MCF 10A (cell line): ENCODE measurements around the gene ATR. TPM values are rescaled to one million over a fixed set of nuclear protein-coding genes. Genes with fewer than 3 reads are reported as not detected.

Source experiments
- BruUV-seq: library from RNA; stranded (reverse); fragments of 400-500 nt; replicated peaks from 2 replicates; lab custom pipeline; 2021; lab: Mats Ljungman, UMichigan
- CTCF ChIA-PET: fragments of 300-600 bp; sonication (Branson Sonifier 250); formaldehyde crosslinking; extraction: SDS; loops from one replicate; lab custom pipeline; 2021; ENCODE audit warnings: antibody characterized with exemption, inconsistent platforms; lab: Yijun Ruan, JAX
- POLR2A ChIA-PET: fragments of 300-600, 350-650 bp; sonication (Branson Sonifier 250); formaldehyde crosslinking; extraction: SDS; loops from one replicate; lab custom pipeline; 2020; ENCODE audit warnings: antibody characterized with exemption, inconsistent platforms; lab: Yijun Ruan, JAX
- DNase-seq: peaks from one replicate; pipeline ENCODE4 v3.0.0-alpha.2; 2018; ENCODE audit not compliant: unreplicated experiment
- H3K27ac Mint-ChIP-seq: one replicate; pipeline ENCODE4 v1.8.0; 2022; ENCODE audit warnings: mild to moderate bottlenecking, low read depth, mixed read lengths; ENCODE audit not compliant: unreplicated experiment
- H3K27me3 Mint-ChIP-seq: one replicate; pipeline ENCODE4 v1.8.0; 2022; ENCODE audit warnings: mixed read lengths; ENCODE audit not compliant: insufficient read depth, unreplicated experiment
- H3K36me3 Mint-ChIP-seq: one replicate; pipeline ENCODE4 v1.8.0; 2022; ENCODE audit warnings: mild to moderate bottlenecking, moderate library complexity, mixed read lengths; ENCODE audit not compliant: insufficient read depth, unreplicated experiment
- H3K4me1 Mint-ChIP-seq: one replicate; pipeline ENCODE4 v1.8.0; 2022; ENCODE audit warnings: mixed read lengths; ENCODE audit not compliant: insufficient read depth, unreplicated experiment
- H3K4me3 Mint-ChIP-seq: one replicate; pipeline ENCODE4 v1.8.0; 2022; ENCODE audit warnings: mild to moderate bottlenecking, moderate library complexity, mixed read lengths; ENCODE audit not compliant: unreplicated experiment
- H3K9me3 Mint-ChIP-seq: one replicate; pipeline ENCODE4 v1.8.0; 2022; ENCODE audit warnings: mixed read lengths; ENCODE audit not compliant: unreplicated experiment
- CTCF ChIP-seq: fragments of 200-600 bp; IDR thresholded peaks from one replicate; pipeline ENCODE4 v1.8.0; 2022; ENCODE audit warnings: antibody characterized with exemption, mild to moderate bottlenecking; ENCODE audit not compliant: unreplicated experiment
- intact Hi-C: fragments of 100-400 bp; cut with micrococcal nuclease; formaldehyde crosslinking; loops from 2 replicates; pipeline ENCODE4 v1.14.1; 2022
- total RNA-seq: library from RNA; stranded (reverse); gene quantifications from 2 replicates; pipeline ENCODE4 v1.2.3, GENCODE V29; 2022

ATR gene
- total RNA-seq, 1 experiment from 2014 or later: 30.2 TPM

GRCh38 chr3:142568393-142569017 lies 10.0 kb downstream of the ATR start:
- Mint-ChIP-seq H3K4me3 (no peak overlapping the region), H3K27ac (no peak overlapping the region), H3K27me3 (no peaks in the 10 kb centered on the region), H3K4me1 (no peaks in the 10 kb centered on the region), H3K9me3 (no peaks in the 10 kb centered on the region), H3K36me3 (peaks cover 27% of the 10 kb centered on the region)
- TF ChIP-seq CTCF: no peak
- ChIA-PET CTCF (interaction anchor here (1.0 kb wide), 1 partner anchor 261 kb away, joined by 3 read pairs; no protein-coding TSS in a partner anchor), POLR2A (interaction anchor here (2.3 kb wide), 1 partner anchor 9 kb away, joined by 7 read pairs; the partner anchor contains the start of gene ATR)
- no TSS peak for BruUV-seq
- intact Hi-C loops: no loop called here
- DNase-seq: no peak

- ChIA-PET POLR2A (no interaction called here), CTCF (interaction anchor here (0.7 kb wide), 1 partner anchor 17 kb away, joined by 3 read pairs; no protein-coding TSS in a partner anchor)
- TF ChIP-seq CTCF: no peak
- Mint-ChIP-seq H3K36me3 (peaks cover 43% of the 10 kb centered on the region), H3K4me3 (no peak overlapping the region), H3K27ac (no peak overlapping the region), H3K9me3 (no peaks in the 10 kb centered on the region), H3K27me3 (no peaks in the 10 kb centered on the region), H3K4me1 (no peaks in the 10 kb centered on the region)
- no peak for DNase-seq
- intact Hi-C loops: no loop called here
- BruUV-seq: no TSS peak
These were observed 12.4 kb downstream of the ATR start for GRCh38 chr3:142566096-142566495.

- Mint-ChIP-seq H3K27me3 (no peaks in the 10 kb centered on the region), H3K27ac (no peak overlapping the region), H3K36me3 (peaks cover 52% of the 10 kb centered on the region), H3K9me3 (no peaks in the 10 kb centered on the region), H3K4me1 (no peaks in the 10 kb centered on the region), H3K4me3 (no peak overlapping the region)
- POLR2A ChIA-PET: interaction anchor here (1.1 kb wide), 1 partner anchor 15 kb away, joined by 3 read pairs; the partner anchor contains the start of gene ATR
- intact Hi-C loops: no loop called here
- no peak for TF ChIP-seq CTCF
- DNase-seq: no peak
- CTCF ChIA-PET: no interaction called here
- no TSS peak for BruUV-seq
These were observed 15.0 kb downstream of the ATR start for GRCh38 chr3:142563496-142563997.

GRCh38 chr3:142560118-142560517 lies 18.4 kb downstream of the ATR start:
- no peak overlapping the region for H3K4me3 Mint-ChIP-seq
- CTCF ChIA-PET: no interaction called here
- no peaks in the 10 kb centered on the region for H3K4me1 Mint-ChIP-seq
- no peak for DNase-seq
- POLR2A ChIA-PET: interaction anchor here (1.1 kb wide), 1 partner anchor 18 kb away, joined by 4 read pairs; the partner anchor contains the start of gene ATR
- TF ChIP-seq CTCF: no peak
- H3K36me3 Mint-ChIP-seq: peaks cover 60% of the 10 kb centered on the region
- intact Hi-C loops: no loop called here
- no peaks in the 10 kb centered on the region for H3K9me3 Mint-ChIP-seq
- H3K27ac Mint-ChIP-seq: no peak overlapping the region
- no TSS peak for BruUV-seq
- no peaks in the 10 kb centered on the region for H3K27me3 Mint-ChIP-seq
